ENCODE measurements around the gene SEMA6A.

Gene SEMA6A

GRCh38 chr5:116428413-116428812 lies 146.2 kb downstream of the SEMA6A start:
- DNase-seq: no peak

GRCh38 chr5:116424951-116425350 lies 149.7 kb downstream of the SEMA6A start:
- DNase-seq: no peak

GRCh38 chr5:116424258-116424615 lies 150.4 kb downstream of the SEMA6A start:
- DNase-seq: no peak

- DNase-seq: no peak
Observed at GRCh38 chr5:116423587-116424257, 150.9 kb downstream of the SEMA6A start.

GRCh38 chr5:116423141-116423540 lies 151.5 kb downstream of the SEMA6A start:
- DNase-seq: no peak

GRCh38 chr5:116421080-116421629 lies 153.5 kb downstream of the SEMA6A start:
- no peak for DNase-seq

- DNase-seq: no peak
Observed at GRCh38 chr5:116420540-116420939, 154.1 kb downstream of the SEMA6A start.

GRCh38 chr5:116419258-116419657 lies 155.4 kb downstream of the SEMA6A start:
- no peak for DNase-seq

GRCh38 chr5:116418774-116419173 lies 155.8 kb downstream of the SEMA6A start:
- no peak for DNase-seq

- DNase-seq: no peak
Observed at GRCh38 chr5:116418016-116418415, 156.6 kb downstream of the SEMA6A start.

- DNase-seq: no peak
Observed at GRCh38 chr5:116415989-116416388, 158.6 kb downstream of the SEMA6A start.

- DNase-seq: no peak
Observed at GRCh38 chr5:116415182-116415581, 159.4 kb downstream of the SEMA6A start.

- no peak for DNase-seq
Observed at GRCh38 chr5:116411101-116411571, 163.5 kb downstream of the SEMA6A start.

- DNase-seq: no peak
Observed at GRCh38 chr5:116410336-116410890, 164.2 kb downstream of the SEMA6A start.

- no peak for DNase-seq
Observed at GRCh38 chr5:116409591-116410296, 164.9 kb downstream of the SEMA6A start.

- no peak for DNase-seq
Observed at GRCh38 chr5:116406306-116407041, 168.1 kb downstream of the SEMA6A start.

- no peak for DNase-seq
Observed at GRCh38 chr5:116404792-116405191, 169.8 kb downstream of the SEMA6A start.

GRCh38 chr5:116404016-116404415 lies 170.6 kb downstream of the SEMA6A start:
- DNase-seq: no peak

- DNase-seq: no peak
Observed at GRCh38 chr5:116402235-116402634, 172.4 kb downstream of the SEMA6A start.

- DNase-seq: no peak
Observed at GRCh38 chr5:116401576-116401975, 173.0 kb downstream of the SEMA6A start.

GRCh38 chr5:116396476-116397099 lies 178.0 kb downstream of the SEMA6A start:
- no peak for DNase-seq

- no peak for DNase-seq
Observed at GRCh38 chr5:116395631-116396203, 178.9 kb downstream of the SEMA6A start.

Measured in GDM1 (cell line).